HCT116 (cell line): ENCODE data around the gene TTC24. TPM values are rescaled to one million over a fixed set of nuclear protein-coding genes. Genes with fewer than 3 reads are reported as not detected.

Experiments
- ATAC-seq: fragments of 200-7000 bp; cut with Tn5 transposase; 2 replicates; pipeline ENCODE4 v1.9.1; 2020; ENCODE audit warnings: mild to moderate bottlenecking, moderate library complexity
- BruUV-seq: library from RNA; stranded (reverse); fragments of 400-500 nt; replicated peaks from 2 replicates; lab custom pipeline; 2021; lab: Mats Ljungman, UMichigan
- CTCF ChIA-PET: fragments of 300-600 bp; sonication (Branson Sonifier 250); formaldehyde crosslinking; loops from one replicate; lab custom pipeline; 2021; ENCODE audit warnings: antibody characterized with exemption; lab: Charles Lee
- POLR2A ChIA-PET: fragments of 300-600, 350-600 bp; sonication (Branson Sonifier 250); formaldehyde crosslinking; loops from one replicate; lab custom pipeline; 2021; ENCODE audit warnings: antibody characterized with exemption; lab: Charles Lee
- RAD21 ChIA-PET, 2 experiments: fragments of 300-600 bp; sonication (Branson Sonifier 250); formaldehyde crosslinking; loops; one replicate each; lab custom pipeline; 2023; ENCODE audit warnings: low total read pairs in 2 of 2; ENCODE audit not compliant: uncharacterized antibody in 2 of 2, unreplicated experiment in 2 of 2, low non-redundant PET in 1 of 2; lab: Charles Lee
- DNase-seq: peaks from one replicate; pipeline ENCODE4 v3.0.0-alpha.2; 2010; ENCODE audit warnings: low read depth, low spot score
- H2AFZ ChIP-seq: fragments of 200-600 bp; shearing (Covaris generic), sonication (generic); 2 replicates; pipeline ENCODE4 v1.6.1; 2017; ENCODE audit warnings: low read depth, mixed run types, mixed read lengths, antibody characterized with exemption, low read length; ENCODE audit not compliant: poor library complexity, severe bottlenecking
- H3K27ac ChIP-seq: 2 replicates; pipeline ENCODE4 v1.5.1; 2012; ENCODE audit warnings: low read depth, low read length
- H3K27me3 ChIP-seq: fragments of 200-600 bp; sonication (generic); 2 replicates; pipeline ENCODE4 v1.6.1; 2016; ENCODE audit warnings: mixed run types, low read length, mixed read lengths; ENCODE audit not compliant: insufficient read depth
- H3K36me3 ChIP-seq, 2 experiments: fragments of 200-500 bp in 1 of 2; fragments of 200-600 bp in 1 of 2; sonication (Bioruptor generic) in 1 of 2; sonication (generic) in 1 of 2; 2 replicates each; pipeline versions ENCODE4 v1.5.1 to v1.6.1; 2014 to 2016; ENCODE audit warnings: low read length in 2 of 2, inconsistent platforms in 1 of 2, mixed read lengths in 1 of 2, mixed run types in 1 of 2; ENCODE audit not compliant: insufficient read depth in 2 of 2, control insufficient read depth in 1 of 2
- H3K4me1 ChIP-seq, 2 experiments: fragments of 200-600 bp in 1 of 2; sonication (generic) in 1 of 2; 2 replicates each; pipeline versions ENCODE4 v1.5.1 to v1.6.1; 2012 to 2017; ENCODE audit warnings: low read length in 2 of 2, inconsistent platforms in 1 of 2, mild to moderate bottlenecking in 1 of 2, mixed read lengths in 1 of 2, mixed run types in 1 of 2, moderate library complexity in 1 of 2; ENCODE audit not compliant: insufficient read depth in 2 of 2, control insufficient read depth in 1 of 2
- H3K4me2 ChIP-seq: fragments of 200-600 bp; sonication (generic); 2 replicates; pipeline ENCODE4 v1.6.1; 2017; ENCODE audit warnings: mixed run types, low read length, mixed read lengths
- H3K4me3 ChIP-seq, 2 experiments: fragments of 200-600 bp in 1 of 2; sonication (generic) in 1 of 2; replicated peaks in 1 of 2; 2 replicates each; pipeline ENCODE4 v1.5.1; 2011 to 2016; ENCODE audit warnings: low read length in 2 of 2, control low read depth in 1 of 2, low read depth in 1 of 2, mild to moderate bottlenecking in 1 of 2, mixed read lengths in 1 of 2, mixed run types in 1 of 2
- H3K79me2 ChIP-seq: fragments of 200-600 bp; sonication (generic); 2 replicates; pipeline ENCODE4 v1.6.1; 2017; ENCODE audit warnings: mild to moderate bottlenecking, mixed run types, low read length, moderate library complexity, mixed read lengths; ENCODE audit not compliant: insufficient read depth
- H3K9ac ChIP-seq: fragments of 200-600 bp; sonication (generic); 2 replicates; pipeline ENCODE4 v1.6.1; 2016; ENCODE audit warnings: low read length, mixed read lengths
- H3K9me2 ChIP-seq: fragments of 200-600 bp; sonication (generic), shearing (Covaris generic); 2 replicates; pipeline ENCODE4 v1.6.1; 2017; ENCODE audit warnings: mixed run types, mild to moderate bottlenecking, moderate library complexity; ENCODE audit not compliant: insufficient read depth
- H3K9me3 ChIP-seq, 2 experiments: fragments of 200-500 bp in 1 of 2; fragments of 200-600 bp in 1 of 2; sonication (Bioruptor generic) in 1 of 2; sonication (generic) in 1 of 2; 2 replicates each; pipeline ENCODE4 v1.6.1; 2014 to 2017; ENCODE audit warnings: low read length in 2 of 2, mixed read lengths in 2 of 2, inconsistent platforms in 1 of 2, low read depth in 1 of 2, mild to moderate bottlenecking in 1 of 2, mixed run types in 1 of 2, moderate library complexity in 1 of 2; ENCODE audit not compliant: control insufficient read depth in 1 of 2, insufficient read depth in 1 of 2
- H4K20me1 ChIP-seq: fragments of 200-600 bp; sonication (generic), shearing (Covaris generic); 2 replicates; pipeline ENCODE4 v1.6.1; 2017; ENCODE audit warnings: mixed run types, mild to moderate bottlenecking, moderate library complexity; ENCODE audit not compliant: insufficient read depth
- ATF3 ChIP-seq: IDR thresholded peaks from 2 replicates; pipeline ENCODE4 v1.6.1; 2012
- CBX3 ChIP-seq: IDR thresholded peaks from 2 replicates; pipeline ENCODE4 v1.6.1; 2012; ENCODE audit warnings: low read depth
- CEBPB ChIP-seq: IDR thresholded peaks from 2 replicates; pipeline ENCODE4 v1.6.1; 2012; ENCODE audit warnings: low read depth
- CTCF ChIP-seq, 3 experiments: fragments of 200-600 bp in 1 of 3; sonication (generic) in 1 of 3; IDR thresholded peaks in 2 of 3; conservative IDR thresholded peaks in 1 of 3; 2 replicates each; pipeline ENCODE4 v1.5.1; 2012 to 2017; ENCODE audit warnings: low read depth in 2 of 3, low read length in 2 of 3, antibody characterized with exemption in 1 of 3, borderline replicate concordance in 1 of 3, control low read depth in 1 of 3, mild to moderate bottlenecking in 1 of 3, mixed read lengths in 1 of 3, mixed run types in 1 of 3, moderate library complexity in 1 of 3; ENCODE audit not compliant: insufficient read depth in 1 of 3
- EGR1 ChIP-seq: IDR thresholded peaks from 2 replicates; pipeline ENCODE4 v1.6.1; 2012; ENCODE audit warnings: low read depth
- ELF1 ChIP-seq: IDR thresholded peaks from 2 replicates; pipeline ENCODE4 v1.6.1; 2012; ENCODE audit warnings: low read depth, borderline replicate concordance
- EZH2 ChIP-seq: fragments of 200-600 bp; sonication (generic); IDR thresholded peaks from 2 replicates; pipeline ENCODE4 v1.6.1; 2017; ENCODE audit warnings: antibody characterized with exemption, mixed run types
- EZH2phosphoT487 ChIP-seq: fragments of 200-600 bp; IDR thresholded peaks from 2 replicates; pipeline ENCODE4 v1.6.1; 2018; ENCODE audit warnings: antibody characterized with exemption, borderline replicate concordance
- FOSL1 ChIP-seq: IDR thresholded peaks from 2 replicates; pipeline ENCODE4 v1.6.1; 2012; ENCODE audit warnings: low read depth
- JUND ChIP-seq: IDR thresholded peaks from 2 replicates; pipeline ENCODE4 v1.6.1; 2012
- POLR2AphosphoS5 ChIP-seq: IDR thresholded peaks from 2 replicates; pipeline ENCODE4 v1.6.1; 2011; ENCODE audit warnings: mild to moderate bottlenecking, low read depth, low read length, moderate library complexity
- RAD21 ChIP-seq: IDR thresholded peaks from 2 replicates; pipeline ENCODE4 v1.6.1; 2012; ENCODE audit warnings: low read depth, mild to moderate bottlenecking
- SP1 ChIP-seq: IDR thresholded peaks from 2 replicates; pipeline ENCODE4 v1.6.1; 2012; ENCODE audit warnings: low read depth
- SRF ChIP-seq: IDR thresholded peaks from 2 replicates; pipeline ENCODE4 v1.6.1; 2012; ENCODE audit warnings: low read depth
- TCF7L2 ChIP-seq: IDR thresholded peaks from 2 replicates; pipeline ENCODE4 v1.7.0; 2011; ENCODE audit warnings: borderline replicate concordance, inconsistent platforms; ENCODE audit not compliant: insufficient read depth, insufficient read length; ENCODE audit errors: extremely low read depth
- YY1 ChIP-seq: IDR thresholded peaks from 2 replicates; pipeline ENCODE4 v1.6.1; 2011; ENCODE audit warnings: low read length, low read depth, moderate library complexity, mild to moderate bottlenecking; ENCODE audit not compliant: insufficient replicate concordance; ENCODE audit errors: extremely low read depth
- ZBTB33 ChIP-seq: IDR thresholded peaks from 2 replicates; pipeline ENCODE4 v1.6.1; 2011; ENCODE audit warnings: mild to moderate bottlenecking, low read length, moderate library complexity; ENCODE audit not compliant: insufficient replicate concordance; ENCODE audit errors: extremely low read depth
- ZNF274 ChIP-seq: fragments of 200-500 bp; sonication (Bioruptor generic); IDR thresholded peaks from 2 replicates; pipeline ENCODE4 v1.6.1; 2014; ENCODE audit warnings: mild to moderate bottlenecking, low read depth, low read length, inconsistent platforms
- intact Hi-C: fragments of 100-400 bp; cut with micrococcal nuclease; formaldehyde crosslinking; loops from 2 replicates; pipeline ENCODE4 v1.10.0; 2022
- total RNA-seq: library from RNA; stranded (reverse); gene quantifications from one replicate; pipeline ENCODE4 v1.2.1, GENCODE V29; 2021; ENCODE audit not compliant: unreplicated experiment
- TF ChIP-seq, protein P1 (sequence below): IDR thresholded peaks from 2 replicates; pipeline ENCODE4 v1.6.1; 2012; ENCODE audit warnings: low read depth

Gene TTC24
- total RNA-seq, 1 experiment from 2014 or later, result not detected

- intact Hi-C loops, result no loop called here
- H3K9me2 ChIP-seq, result no peaks in the 10 kb centered on the region
- BruUV-seq, result no TSS peak
- no peak for TF ChIP-seq CBX3
- TF ChIP-seq SRF, result no peak
- no peak for TF ChIP-seq ATF3
- no peak for TF ChIP-seq EZH2
- no peak for TF ChIP-seq SP1
- TF ChIP-seq, protein P1, sequence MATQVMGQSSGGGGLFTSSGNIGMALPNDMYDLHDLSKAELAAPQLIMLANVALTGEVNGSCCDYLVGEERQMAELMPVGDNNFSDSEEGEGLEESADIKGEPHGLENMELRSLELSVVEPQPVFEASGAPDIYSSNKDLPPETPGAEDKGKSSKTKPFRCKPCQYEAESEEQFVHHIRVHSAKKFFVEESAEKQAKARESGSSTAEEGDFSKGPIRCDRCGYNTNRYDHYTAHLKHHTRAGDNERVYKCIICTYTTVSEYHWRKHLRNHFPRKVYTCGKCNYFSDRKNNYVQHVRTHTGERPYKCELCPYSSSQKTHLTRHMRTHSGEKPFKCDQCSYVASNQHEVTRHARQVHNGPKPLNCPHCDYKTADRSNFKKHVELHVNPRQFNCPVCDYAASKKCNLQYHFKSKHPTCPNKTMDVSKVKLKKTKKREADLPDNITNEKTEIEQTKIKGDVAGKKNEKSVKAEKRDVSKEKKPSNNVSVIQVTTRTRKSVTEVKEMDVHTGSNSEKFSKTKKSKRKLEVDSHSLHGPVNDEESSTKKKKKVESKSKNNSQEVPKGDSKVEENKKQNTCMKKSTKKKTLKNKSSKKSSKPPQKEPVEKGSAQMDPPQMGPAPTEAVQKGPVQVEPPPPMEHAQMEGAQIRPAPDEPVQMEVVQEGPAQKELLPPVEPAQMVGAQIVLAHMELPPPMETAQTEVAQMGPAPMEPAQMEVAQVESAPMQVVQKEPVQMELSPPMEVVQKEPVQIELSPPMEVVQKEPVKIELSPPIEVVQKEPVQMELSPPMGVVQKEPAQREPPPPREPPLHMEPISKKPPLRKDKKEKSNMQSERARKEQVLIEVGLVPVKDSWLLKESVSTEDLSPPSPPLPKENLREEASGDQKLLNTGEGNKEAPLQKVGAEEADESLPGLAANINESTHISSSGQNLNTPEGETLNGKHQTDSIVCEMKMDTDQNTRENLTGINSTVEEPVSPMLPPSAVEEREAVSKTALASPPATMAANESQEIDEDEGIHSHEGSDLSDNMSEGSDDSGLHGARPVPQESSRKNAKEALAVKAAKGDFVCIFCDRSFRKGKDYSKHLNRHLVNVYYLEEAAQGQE, result no peak
- no peak for TF ChIP-seq ELF1
- TF ChIP-seq CEBPB, result no peak
- no peak for TF ChIP-seq EZH2phosphoT487
- no peak for TF ChIP-seq EGR1
- no peak for TF ChIP-seq FOSL1
- TF ChIP-seq YY1, result no peak
- no peak for TF ChIP-seq RAD21
- no peak for TF ChIP-seq TCF7L2
- TF ChIP-seq POLR2AphosphoS5, result no peak
- no peak for TF ChIP-seq ZBTB33
- no peak for TF ChIP-seq CTCF (IDR thresholded peaks at IDR 0.05 in 2 of 3, conservative IDR thresholded peaks at IDR 0.05 in 1 of 3; ENCODE audit: borderline replicate concordance in 1 of 3, insufficient read depth in 1 of 3, low read depth in 2 of 3, low read length in 2 of 3)
- TF ChIP-seq JUND, result no peak
- no peak for TF ChIP-seq ZNF274
- no peak overlapping the region for H3K4me2 ChIP-seq
- peaks cover 17 to 19% of the 10 kb centered on the region in 2 experiments for H3K36me3 ChIP-seq
- no peaks in the 10 kb centered on the region for H3K79me2 ChIP-seq
- H3K9me3 ChIP-seq, result no peaks in the 10 kb centered on the region
- ChIA-PET CTCF (no interaction called here), POLR2A (no interaction called here), RAD21 (no interaction called here)
- H4K20me1 ChIP-seq, result no peaks in the 10 kb centered on the region
- ATAC-seq, result no peak
- H3K27me3 ChIP-seq, result no peaks in the 10 kb centered on the region
- H3K4me1 ChIP-seq, result no peaks in the 10 kb centered on the region
- H3K27ac ChIP-seq, result no peak overlapping the region
- no peak overlapping the region for H3K9ac ChIP-seq
- no peak overlapping the region for H2AFZ ChIP-seq
- H3K4me3 ChIP-seq, result no peak overlapping the region
- DNase-seq, result no peak
Observed at GRCh38 chr1:156543066-156543465, 36.5 kb upstream of the TTC24 start.
